GM18867 (cell line): ENCODE measurements around the gene C19orf73.
"Not testable (repeated sequence)": the region's sequence is repeated elsewhere in the genome, so short reads cannot be mapped to it uniquely, and the experiment has no call there.

Source experiments
- ATAC-seq: cut with Tn5 transposase; IDR thresholded peaks from one replicate; pipeline ENCODE4 v1.9.1; 2021; ENCODE audit warnings: mild to moderate bottlenecking, moderate library complexity; ENCODE audit not compliant: unreplicated experiment

C19orf73 gene

GRCh38 chr19:49103331-49104085 lies 15.4 kb downstream of the C19orf73 start:
- ATAC-seq: no peak

- no peak for ATAC-seq
These were observed 16.6 kb downstream of the C19orf73 start for GRCh38 chr19:49102303-49102702.

GRCh38 chr19:49101160-49101559 lies 17.8 kb downstream of the C19orf73 start:
- ATAC-seq: no peak

GRCh38 chr19:49098795-49099194 lies 20.1 kb downstream of the C19orf73 start:
- no peak for ATAC-seq

GRCh38 chr19:49097453-49098288 lies 21.3 kb downstream of the C19orf73 start:
- no peak for ATAC-seq

- ATAC-seq: no peak
These were observed 24.1 kb downstream of the C19orf73 start for GRCh38 chr19:49094505-49095482.

GRCh38 chr19:49092686-49093085 lies 26.3 kb downstream of the C19orf73 start:
- no peak for ATAC-seq

DNA sequence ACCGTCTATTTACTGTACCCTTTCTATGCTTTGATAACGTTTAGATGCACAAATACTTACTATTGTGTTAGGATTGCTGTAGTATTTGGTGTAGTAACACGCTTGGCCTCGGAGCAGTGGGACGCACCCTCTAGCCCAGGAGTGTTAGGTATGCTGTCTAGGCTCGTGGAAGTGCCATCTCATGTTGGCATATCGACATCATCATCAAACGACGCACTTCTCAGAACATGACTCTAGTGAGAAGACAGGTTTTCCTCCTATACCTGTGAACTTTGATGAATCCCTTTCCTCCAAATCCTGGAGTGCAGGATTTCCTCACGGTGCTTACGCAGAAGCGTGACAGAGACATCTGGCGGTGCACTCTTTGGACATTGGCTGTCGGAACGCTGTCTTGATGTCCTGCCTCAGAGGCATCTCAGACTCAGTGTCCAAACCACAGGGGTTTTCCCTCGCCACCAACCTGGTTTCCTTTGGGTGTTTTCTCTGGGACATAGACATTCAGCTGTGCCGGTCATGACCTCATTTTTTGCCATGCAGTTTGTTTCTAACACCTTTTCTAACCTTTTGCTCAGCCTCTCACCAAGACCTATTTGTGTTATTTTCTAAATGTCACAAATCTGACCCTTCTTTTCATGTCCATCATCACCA lies 27.4 kb downstream of the C19orf73 start:
- ATAC-seq: no peak

DNA sequence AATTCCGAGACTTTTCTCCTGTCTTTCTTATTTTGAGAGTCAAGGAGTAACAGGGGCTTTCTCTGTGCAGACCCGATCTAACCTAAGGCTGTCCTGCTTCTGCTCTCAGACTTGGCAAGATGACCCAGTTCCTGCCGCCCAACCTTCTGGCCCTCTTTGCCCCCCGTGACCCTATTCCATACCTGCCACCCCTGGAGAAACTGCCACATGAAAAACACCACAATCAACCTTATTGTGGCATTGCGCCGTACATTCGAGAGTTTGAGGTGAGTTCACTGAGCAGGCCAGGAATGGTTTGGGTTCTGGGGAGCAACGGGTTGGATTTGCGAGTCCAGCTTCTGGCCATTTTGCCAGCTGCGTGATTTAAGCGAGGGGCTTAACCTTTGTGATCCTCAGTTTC lies 32.6 kb downstream of the C19orf73 start:
- no peak for ATAC-seq

DNA sequence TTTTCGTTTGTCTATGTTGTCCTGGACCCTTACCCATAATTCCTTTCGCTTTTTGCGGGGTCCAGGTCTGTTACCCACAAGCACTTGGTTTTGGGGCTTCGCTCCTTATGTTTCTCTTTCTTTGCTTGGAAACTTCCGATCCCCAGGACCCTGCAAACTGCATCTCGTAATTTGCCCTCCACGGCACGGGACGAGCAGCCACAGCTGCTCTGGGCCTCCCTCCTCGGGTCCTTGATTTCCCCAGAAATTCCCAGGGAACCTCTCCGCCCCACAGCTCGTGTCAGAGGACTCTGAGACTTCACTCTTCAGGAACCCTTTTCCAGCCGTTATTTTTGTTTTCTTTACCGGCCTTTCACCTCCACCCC lies 33.1 kb downstream of the C19orf73 start:
- no peak for ATAC-seq

- ATAC-seq: peak; percentile 91
These were observed 33.7 kb downstream of the C19orf73 start, which contains the start of gene SNRNP70 for GRCh38 chr19:49085020-49085867. Gene SNRNP70 (plus strand): TSS chr19:49085451. CDS start chr19:49086415, 964 bp downstream.

GRCh38 chr19:49084206-49085019 lies 34.5 kb downstream of the C19orf73 start:
- no peak for ATAC-seq

- ATAC-seq: no peak
These were observed 37.7 kb downstream of the C19orf73 start for GRCh38 chr19:49081273-49081672.

GRCh38 chr19:49080392-49080791 lies 38.6 kb downstream of the C19orf73 start:
- no peak for ATAC-seq

DNA sequence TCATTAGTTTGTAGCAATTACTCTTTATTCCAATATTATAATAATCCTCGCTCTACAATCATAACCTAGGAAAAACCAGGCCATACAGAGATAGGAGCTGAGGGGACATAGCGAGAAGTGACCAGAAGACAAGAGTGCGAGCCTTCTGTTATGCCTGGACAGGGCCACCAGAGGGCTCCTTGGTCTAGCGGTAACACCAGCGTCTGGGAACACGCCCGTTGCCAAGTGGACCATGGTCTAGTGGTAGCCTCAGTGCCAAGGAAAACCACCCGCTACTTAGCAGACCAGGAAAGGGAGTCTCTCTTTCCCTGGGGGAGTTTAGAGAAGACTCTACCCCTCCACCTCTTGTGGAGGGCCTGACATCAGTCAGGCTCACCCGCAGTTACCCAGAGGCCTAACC lies 44.1 kb downstream of the C19orf73 start:
- ATAC-seq: not testable (repeated sequence)

DNA sequence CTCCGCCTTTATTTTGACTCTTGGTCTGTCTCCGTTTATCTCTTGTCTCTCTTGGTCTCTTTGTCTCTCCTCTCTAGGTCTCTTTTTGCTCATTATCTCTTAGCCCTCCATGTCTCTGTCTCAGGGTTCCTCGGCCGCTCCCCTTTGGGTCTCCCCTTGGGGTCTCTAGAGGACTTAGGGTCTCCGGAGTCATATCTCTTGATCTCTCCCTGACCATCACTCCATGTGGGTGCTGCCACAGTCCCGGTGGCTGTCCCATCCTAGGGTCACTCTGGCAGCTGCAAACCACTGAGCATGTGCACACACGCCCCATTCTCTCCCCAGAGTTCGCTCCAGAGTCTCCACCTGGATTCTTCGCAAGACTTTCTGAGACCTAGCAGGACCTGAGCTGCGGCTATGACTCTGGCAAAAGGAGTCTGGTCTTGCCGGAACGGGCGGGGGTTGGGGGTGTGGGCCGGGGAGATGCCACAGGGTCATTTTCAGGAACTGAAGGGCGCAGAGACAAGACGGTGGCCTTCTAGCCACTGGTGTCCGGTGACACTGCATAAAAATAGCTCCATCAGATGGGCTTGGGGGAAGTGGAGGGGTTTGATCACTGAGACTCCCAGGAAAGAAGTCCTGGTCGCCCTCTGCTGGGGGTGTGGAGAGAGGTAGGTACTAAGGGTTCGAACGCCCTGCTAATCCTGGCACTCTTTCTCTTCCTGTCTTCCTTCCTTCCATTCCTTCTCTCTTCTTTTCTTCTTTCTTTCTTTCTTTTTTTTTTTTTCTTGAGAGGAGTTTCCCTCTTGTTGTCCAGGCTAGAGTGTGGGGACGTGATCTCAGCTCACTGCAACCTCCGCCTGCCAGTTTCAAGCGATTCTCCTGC lies 45.2 kb downstream of the C19orf73 start:
- ATAC-seq: no peak

DNA sequence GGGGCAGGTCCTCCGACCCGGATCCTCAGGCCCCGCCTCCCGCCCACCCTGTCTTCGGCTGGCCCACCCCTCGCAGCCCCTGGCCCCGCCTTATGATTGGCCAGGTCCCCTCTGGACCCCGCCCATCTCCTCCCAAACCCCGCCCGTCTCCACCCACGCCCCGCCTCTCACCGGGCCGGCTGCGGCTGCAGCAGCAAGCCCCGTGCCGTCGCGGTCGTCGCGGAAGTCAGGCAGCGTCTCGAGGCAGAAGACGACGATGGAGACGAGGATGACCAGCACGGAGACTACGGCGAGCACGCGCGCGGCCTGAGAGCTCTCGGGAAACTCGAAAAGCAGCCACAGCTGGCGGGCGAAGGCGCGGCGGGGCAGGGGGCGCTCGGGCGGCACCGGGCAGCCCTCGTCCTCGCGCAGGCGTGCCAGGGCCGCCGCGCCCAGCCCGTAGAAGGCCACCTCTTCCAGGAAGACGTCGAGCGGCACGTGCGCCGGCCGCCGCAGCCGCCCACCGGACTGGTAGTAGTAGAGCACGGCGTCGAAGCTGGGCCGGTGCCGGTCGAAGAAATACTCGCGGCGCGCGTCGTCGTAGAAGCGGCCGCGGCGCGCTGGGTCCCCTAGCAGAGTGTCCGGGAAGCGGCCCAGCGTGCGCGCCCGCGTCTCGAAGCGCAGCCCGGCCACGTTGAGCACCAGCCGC lies 46.9 kb downstream of the C19orf73 start:
- no peak for ATAC-seq
